HG03108 (cell line): Measurements from ENCODE around the gene NR2E3.

ENCODE experiments used
- ATAC-seq: cut with Tn5 transposase; IDR thresholded peaks from one replicate; pipeline ENCODE4 v1.9.1; 2021; ENCODE audit warnings: moderate library complexity; ENCODE audit not compliant: unreplicated experiment

Gene NR2E3

DNA sequence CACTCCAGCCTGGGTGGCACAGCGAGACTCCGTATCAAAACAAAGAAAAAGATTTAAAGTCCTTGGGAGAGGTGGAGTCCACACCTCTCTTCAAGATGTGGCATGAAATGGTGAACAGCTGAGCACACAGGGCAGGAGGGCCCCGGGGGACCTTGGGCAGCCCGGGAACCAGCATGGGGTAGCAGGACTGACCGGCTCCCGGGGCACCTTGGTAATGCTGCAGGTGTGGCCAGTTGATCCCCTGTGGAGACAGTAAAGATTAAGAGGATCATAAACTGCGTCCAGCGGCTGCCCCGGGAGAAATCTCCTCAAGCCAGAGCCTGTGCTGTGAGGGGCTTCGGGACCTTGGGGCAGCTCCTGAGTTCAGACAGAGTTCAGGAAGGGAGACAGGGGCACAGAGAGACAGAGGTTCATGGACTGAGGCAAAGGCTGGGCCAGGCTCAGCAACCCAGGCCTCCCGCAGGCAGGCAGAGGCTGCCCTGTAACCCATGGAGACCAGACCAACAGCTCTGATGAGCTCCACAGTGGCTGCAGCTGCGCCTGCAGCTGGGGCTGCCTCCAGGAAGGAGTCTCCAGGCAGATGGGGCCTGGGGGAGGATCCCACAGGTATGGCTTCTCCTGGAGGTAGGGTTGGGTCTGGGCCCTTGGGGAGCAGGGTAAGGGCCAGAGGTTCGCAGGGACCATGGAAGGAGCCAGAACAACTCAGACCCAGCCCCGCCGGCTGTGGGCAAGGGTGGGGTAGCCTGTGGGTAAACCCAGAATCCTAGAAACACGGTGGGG lies at the start of gene NR2E3:
Gene NR2E3, plus strand, starts transcription at position 299 of the 780 bp plus-strand sequence. Its CDS starts 190 bp downstream, at position 489.
- no peak for ATAC-seq

DNA sequence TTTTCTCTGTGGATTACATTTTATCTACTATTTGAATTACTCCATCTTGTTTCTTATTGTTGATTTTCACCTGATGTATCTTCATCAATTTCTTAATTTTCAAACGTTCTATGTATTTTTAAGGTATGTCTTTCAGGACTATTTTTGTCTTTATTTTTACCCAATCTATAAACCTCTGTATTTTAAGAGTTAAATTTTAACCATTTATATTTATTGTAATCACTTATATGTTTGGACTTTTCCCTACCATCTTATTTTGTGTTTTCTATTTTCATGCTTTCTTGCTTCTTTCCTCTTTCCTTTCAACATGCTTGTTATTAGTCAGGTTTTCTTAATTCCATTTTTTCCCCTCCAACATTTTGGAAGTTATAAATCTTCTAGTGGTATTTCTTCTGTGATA lies 49.5 kb upstream of the NR2E3 start:
- no peak for ATAC-seq

DNA sequence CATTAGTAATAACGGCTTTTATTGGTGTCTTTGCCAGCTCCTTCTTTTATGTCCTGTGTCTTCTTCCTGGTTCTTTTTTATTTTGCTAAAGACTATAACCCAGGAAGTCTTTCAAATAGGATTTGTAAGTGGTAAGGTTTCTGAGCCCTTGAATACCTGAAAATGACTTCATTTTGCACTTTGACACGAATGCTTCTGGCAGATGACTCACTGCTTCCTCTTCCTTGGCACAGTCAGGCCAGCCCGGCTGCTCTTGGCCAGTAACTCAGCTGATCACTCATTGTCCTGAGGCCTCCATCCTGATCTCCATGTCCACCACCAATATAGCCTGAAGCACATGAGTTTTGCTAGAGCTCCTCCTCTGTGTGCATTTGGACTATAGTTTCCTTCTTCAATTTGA lies 48.7 kb upstream of the NR2E3 start:
- no peak for ATAC-seq

DNA sequence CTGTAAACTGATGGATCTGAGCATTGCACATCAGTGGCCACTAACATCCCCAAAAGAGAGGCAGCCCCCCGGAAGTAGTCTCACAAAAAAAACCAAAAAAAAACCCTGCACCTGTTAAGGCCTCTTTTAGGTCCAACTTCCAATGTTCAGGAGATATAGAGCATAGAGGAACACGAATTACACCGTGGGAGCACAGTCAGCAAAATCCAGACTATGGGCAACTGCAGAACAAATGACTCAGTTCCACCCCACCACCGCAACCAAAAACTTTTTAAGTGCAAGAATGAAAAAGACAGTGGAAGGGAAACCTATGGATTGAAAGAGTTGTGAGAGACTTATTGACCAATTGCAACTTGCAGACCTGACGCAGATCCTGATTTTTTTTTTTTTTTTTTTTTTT lies 42.2 kb upstream of the NR2E3 start:
- ATAC-seq, result no peak

DNA sequence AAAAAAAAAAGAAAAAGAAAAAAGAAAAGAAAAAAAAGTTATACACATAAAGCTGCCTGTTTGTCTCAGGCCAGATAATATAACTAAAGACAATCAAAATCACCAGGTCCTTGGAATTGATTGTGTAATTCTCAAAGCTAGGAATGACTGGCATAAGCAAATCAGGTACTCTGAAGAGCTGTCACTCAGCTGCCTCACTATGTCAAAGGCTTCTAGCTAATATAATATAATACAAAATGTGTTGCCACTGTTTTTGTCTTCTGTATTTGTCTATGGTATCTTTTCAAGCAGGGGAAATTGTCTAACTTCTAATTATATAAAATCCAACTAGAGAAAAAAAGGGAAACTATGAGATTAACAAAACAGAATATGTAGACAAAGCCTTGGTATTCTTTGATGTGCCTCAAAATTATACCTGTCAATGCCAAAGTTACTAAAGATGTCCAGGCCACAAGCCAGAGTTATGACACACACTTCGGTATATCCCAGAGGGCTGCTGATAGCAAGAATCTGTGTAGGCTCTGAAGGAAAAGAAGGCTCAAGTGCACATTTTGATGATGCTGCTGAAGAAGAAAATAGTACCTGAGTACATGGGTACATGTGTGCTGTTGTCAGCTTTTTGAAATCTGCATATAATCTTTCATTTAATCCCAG lies 37.0 kb upstream of the NR2E3 start:
- ATAC-seq, result no peak

DNA sequence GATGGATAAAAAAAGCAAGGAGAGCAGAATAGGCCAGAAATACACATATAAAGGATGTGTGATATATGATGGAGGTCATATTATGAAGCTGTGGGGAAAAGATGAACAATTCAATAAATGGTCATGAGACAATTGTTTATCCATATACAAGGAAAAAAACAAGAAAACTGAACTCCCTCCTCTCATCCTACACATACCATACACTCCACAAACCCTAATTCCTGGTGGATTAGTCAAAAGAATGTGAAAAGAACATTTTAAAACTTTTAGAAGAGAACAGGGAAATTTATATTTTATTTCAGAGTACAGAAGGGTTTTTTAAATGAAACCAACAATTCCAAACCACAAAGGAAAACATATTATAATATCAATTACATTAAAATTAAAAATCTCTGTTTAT lies 34.5 kb upstream of the NR2E3 start:
- ATAC-seq, result no peak

DNA sequence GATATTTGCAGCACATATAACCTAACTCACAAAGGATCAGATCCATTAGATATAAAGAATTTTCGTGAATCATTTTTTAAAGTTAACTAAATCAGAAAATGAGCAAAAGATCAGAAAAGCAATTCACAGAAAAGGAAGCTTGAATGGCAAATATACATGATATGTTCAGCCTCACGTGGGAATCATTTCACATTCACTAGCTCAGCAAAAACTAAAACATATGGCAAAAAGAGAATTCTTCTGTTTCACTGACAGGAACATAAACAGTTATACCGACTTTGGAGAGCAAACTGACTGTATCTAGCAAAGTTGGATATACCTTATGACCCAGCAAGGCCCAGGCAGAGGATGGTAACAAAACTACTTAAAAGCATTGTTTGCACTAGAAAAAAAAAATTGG lies 34.0 kb upstream of the NR2E3 start:
- no peak for ATAC-seq

DNA sequence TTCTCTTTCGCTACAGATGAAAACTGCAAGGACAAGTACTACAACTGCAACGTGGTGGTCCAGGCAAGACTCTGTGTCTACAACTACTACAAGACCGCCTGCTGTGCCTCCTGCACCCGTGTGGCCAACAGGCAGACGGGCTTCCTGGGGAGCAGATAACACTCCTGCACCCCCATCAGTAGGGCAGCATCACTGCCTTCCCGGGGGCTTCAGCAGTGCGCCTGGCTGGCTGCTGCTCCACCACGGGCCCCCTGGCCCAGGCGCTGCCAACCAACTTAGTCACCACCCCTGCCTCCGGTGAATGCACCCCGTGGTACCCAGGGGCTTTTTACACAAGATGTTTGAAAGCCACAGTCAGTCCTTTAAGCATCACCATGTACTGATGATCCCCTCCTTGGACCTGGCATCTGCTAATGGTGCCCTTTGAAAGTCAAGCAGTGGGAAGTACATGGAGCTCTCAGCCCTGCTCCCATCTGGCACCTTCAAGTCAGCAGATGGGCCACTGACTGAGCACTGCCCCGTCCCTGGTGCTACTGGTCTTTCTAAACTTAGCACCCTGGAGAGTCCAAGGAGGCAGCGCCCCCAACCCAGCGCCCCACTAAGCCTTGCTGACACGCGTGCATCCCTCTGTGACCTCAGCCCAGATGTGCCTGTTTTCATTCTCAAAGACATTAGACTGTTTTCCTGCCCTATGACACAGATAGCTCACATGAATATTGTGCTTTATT lies 33.0 kb upstream of the NR2E3 start:
- ATAC-seq, result no peak

DNA sequence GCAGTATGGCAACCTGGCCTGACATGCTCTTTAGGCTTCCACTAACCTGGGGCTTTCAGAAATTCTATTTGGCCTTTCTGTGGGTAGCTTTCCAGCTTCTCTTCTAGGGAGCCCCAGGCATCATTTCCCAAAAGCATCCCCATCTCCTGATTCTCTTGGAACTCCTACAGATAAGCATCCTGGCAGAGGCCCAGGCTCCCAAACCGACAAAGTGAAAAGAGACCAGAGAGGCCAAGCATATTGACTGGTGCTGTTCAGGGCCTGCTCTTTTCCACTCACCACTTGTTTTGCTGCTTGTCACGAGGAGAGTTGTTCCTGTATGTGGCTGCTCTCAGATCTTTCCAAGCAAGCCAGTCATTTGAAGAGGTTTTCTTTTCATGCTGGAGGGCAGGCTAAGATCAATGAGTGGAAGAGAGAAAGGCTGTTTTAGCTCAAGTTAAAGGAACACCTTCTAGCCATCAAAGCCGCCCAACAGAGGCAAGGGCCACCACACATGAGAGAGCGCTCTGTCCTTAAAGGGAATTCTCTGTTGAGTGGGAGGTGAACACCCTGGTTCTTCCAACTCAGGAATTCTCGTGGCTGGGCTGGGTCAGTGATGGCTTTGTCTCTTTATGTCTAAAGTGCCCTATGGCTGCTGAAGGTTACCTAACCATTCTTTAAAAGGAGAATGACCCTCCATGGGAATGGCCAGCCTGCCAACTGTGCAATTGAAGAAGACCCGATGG lies 31.1 kb upstream of the NR2E3 start:
- no peak for ATAC-seq

DNA sequence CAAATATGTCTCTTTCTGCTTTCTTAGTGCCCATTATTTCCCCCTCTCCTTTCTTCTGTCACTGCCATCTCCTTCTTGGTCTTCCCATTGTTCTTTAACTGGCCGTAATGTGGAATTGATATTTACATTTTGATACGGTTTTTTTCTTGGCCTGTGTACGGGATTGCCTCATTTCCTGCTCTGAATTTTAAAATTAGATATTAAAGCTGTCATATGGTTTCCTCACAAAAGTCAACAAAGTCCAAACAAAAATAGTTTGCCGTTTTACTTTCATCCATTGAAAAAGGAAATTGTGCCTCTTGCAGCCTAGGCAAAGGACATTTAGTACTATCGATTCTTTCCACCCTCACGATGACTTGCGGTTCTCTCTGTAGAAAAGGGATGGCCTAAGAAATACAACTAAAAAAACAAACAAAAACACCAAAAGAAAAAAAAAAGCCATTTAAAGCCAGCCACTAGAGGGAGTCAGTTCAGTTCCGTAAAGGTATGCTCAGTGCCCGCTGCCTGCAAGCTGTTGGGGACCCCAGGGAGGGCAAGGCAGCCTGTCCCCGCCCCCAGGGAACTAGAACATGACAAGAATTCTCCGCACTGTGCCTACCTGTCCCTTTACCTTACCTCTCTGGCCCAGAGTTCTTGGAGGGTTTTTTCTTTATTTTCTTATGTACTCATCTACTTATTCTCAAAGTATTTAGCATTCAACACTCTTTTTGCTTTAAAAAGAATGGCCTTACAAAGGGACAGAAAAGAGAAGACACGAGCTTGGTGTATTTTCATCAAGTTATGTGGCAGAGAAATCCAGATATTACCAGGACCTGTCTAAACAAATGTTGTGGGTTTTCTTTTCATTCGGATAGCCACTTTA lies 30.0 kb upstream of the NR2E3 start:
- no peak for ATAC-seq

DNA sequence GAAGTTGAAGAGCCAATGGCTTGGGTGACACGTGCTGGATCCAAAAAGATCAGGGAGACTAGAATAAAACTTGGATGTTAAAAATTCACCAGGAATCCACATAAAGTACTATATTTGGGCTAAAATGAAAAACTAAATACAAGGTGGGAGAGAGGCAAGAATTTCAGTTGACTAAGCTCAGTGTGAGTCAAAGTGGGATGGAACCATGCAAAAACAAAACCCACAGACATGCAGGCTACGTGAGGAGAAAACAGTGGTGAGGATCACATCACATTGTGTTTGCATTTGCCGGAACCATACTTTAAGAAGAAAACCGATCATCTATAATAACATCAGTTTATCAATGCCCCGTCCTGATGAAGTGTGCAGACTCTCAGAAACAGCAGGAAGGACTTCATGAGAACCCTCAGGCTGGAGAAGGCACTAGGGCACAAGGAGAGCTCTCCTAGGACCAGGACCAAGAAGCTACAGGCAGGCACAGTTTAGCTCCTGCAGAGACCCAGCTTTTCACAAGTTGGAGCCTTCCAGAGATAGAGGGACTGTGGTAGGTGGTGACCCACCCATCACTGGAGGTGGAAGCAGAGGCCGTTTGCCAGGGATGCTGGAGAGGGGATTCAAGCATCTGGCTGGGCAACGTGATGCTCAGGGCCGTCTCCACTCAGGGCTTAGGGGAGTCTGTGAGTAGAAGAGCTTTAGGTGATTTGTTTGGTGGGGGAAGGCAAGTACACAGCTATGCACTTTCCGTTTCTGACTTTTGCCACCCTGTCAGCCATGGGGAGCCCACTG lies 29.0 kb upstream of the NR2E3 start:
- no peak for ATAC-seq

DNA sequence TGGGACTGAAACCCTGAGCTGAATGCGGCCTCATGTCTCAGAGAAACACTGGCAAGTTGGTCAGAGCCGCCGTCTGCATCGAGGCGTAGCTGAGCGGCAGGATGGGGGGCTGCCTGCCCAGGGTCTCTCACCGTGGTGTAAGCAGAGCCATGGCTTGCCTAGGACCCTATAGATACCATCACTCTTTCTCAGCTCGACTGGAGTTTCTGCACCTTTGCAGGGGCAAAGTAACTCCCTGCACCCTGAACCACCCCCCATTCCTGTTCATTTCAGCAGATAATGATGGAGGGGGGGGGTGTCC lies 28.4 kb upstream of the NR2E3 start:
- no peak for ATAC-seq

DNA sequence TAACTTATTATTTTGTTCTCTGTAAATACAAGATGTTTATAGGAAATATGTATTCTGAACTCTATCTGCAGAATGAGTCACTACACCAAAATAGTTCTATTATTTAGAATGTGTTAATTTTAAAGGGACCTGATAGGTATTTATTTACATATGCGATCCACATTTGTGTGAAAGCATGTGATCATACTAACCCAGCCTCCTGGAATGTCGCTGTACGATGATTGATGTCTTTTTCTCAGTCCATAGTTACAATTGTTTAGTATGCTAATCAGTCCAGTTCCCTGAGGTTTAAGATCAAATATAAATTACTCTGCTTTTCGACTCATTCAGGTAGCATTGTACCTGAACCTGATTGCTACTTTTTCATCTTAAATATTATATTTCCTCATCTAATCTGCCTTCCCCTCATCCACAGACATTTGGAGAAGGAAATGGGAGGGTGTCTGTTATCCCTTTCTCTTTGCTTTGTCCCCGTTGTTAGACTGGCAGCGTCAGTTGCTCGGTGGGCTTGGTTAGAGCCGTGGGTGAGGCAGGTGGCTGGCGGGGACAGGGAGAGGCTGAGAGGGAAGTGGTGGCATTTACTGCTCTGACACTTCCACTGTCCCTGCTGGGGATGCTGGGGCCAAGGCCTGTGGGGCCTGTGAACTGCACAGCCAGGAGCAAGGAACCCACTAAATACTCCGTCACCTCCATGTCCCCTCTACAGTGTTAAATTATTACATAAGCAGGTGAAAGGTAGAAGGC lies 27.8 kb upstream of the NR2E3 start:
- ATAC-seq, result no peak

DNA sequence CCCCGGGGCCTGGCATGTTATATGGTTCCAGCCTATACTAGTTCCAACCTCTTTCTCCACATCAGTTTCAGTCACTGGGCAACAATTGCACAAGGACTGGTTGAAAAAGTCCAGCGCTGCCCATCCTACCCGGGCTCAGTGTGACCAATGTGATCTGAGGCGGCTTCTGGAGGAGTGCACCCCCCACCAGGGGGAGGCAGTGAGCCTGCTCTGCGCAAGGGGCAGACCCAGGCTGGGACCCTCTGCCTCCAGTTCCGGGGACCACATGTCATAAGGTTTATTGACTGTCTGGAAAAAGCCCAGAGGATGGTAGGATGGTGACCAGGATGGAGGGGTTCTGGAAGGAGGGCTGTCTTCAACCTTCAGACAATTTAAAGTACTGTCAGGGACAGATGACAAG lies 25.6 kb upstream of the NR2E3 start:
- ATAC-seq, result no peak

DNA sequence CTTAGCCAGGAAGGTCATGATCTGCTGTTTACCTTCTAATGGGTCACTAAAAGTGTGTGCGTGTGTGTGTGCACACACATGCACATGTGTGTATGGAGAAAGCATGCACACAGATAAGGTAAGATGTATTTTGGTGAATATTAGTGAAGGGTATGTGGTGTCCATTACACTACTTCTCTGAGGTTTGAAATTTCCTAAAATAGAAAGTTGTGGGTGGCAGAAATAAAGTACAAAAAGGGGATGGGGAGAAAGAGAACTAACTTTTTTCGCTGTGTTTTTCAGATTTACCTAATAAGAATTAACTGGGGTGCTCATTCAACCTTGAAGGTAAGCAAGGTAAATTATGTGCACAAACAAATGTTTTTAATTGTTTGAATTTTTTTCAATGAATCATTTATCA lies 24.4 kb upstream of the NR2E3 start:
- no peak for ATAC-seq

DNA sequence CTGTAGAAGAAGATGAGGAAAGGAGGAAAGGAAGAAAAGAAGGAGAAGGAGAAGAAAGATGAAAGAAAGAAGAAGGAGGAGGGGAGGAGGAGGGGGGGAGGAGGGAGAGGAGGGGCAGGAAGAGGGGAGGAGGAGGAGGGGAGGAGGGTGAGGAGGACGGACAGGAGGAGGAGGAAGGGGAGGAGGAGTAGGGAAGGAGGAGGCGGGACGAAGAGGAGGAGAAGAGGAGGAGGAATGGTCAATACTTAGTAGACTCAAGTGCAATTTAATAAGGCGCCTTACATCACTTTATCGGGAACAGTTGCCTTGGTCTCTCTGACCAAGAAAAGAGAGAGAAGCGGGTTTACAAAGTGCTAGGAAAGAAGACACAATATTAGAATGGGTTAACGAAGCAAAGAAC lies 23.7 kb upstream of the NR2E3 start:
- ATAC-seq, result no peak

DNA sequence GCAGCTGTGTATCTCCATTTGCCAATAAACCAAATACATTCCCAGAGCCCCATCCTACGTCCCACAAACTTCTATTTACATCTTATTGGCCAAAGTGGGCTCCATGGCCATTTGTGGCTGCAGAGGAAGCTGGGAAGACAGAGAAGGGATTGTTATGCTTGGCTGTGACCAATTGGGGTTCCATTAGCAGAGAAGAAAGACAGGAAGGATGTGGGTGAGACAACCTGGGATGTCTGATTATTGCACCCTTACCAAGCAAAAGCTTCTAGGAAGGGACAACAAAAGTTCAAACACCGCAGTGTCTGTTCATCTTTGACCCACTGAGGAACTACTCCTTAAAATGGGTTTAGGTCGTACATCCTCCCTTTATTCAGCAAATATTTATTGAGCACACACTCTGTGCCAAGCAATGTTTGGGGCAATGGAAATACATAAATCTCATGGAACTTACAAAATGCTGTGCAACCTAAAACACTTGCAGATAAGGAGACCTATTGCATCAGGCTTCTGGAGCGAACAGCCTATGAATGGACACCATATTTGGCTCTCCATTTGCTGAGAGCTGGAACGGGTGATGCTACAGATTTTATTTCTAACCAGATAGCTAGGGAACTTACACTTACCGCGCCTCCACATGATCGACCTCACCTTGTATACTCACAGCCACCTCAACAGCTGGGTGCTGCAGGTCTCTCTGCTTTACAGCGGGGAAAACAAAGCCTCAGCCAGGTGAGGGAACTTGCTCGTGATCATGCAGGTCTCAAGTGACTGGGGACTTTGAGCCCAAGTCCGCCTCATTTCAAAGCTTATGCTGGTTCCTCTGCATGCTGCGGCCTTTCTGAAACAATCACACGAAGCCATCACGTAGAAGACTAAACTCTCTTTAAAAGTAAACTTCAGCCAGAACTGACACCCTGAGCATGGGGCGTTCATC lies 21.4 kb upstream of the NR2E3 start:
- ATAC-seq, result no peak

DNA sequence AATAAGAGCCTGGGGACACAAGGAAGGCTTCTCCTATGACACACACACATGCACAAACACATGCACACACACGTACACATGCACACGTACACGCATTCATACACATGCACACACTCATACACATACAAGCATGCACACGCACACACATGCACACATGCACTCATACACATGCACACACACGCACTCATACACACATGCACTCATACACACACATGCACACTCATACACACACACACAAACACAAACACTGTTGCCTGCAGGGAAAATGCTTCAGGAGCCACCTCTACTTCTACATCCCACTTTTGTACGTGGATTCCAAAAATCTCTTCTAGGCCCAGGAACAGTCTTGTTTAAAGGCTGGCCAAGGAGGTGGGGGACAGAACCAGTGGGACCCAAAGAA lies 20.7 kb upstream of the NR2E3 start:
- ATAC-seq, result no peak
